ENCODE results near the gene TPH1. TPM values are rescaled to one million over a fixed set of nuclear protein-coding genes. Genes with fewer than 3 reads are reported as not detected.

TPH1 gene
- total and polyA plus RNA-seq, 2 of the 8 experiments (the other 6 are each of a cell fraction or from before 2014, with no cell fraction given) = 0.09 to 0.22 TPM

DNA sequence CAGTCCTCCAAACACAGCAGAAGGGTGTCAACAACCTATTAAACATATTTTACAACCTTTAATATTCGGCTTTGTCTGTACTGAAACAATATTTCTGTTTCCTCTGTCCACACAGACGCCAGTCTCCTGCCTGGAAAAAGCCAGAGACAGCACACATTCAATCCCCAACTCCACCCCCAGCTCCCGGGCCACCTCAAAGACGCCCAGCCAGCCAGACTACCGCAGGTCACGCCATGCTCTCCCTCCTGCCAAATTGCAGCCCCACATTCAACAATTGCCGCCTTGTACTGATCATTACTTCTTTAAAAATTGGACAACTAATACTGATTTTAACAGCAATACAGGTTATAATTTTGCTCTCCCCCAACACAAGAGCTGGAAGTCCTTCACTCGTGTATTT is 34.4 kb downstream of the TPH1 start:
- H2BK5ac ChIP-seq (ENCODE audit: low read depth, low read length) = no peak overlapping the region
- H2BK12ac ChIP-seq (ENCODE audit: low read depth, low read length) = no peak overlapping the region
- WGBS, 2 experiments (ENCODE audit: extremely low coverage in 1 of 2, insufficient coverage in 1 of 2, insufficient read length in 1 of 2, insufficient replicate concordance in 2 of 2, low coverage in 1 of 2, low lambda C conversion rate in 2 of 2, missing lambda C conversion rate in 1 of 2) = 75% methylated on average over 8 of the region's 8 CpGs; no CpG with 5 or more reads in 1 of the 2 experiments
- peak overlapping the region; percentile 85 to 91 for H3K4me2 ChIP-seq (ENCODE audit: insufficient read depth in 1 of 2, low read depth in 2 of 2, low read length in 2 of 2)
- peaks cover 0 to 12% (median 7%) of the 10 kb centered on the region in 4 experiments; a peak in 5 of 7 replicates for H3K27me3 ChIP-seq (replicated peaks in 1 of 4; ENCODE audit: control insufficient read depth in 3 of 4, extremely low read depth in 1 of 4, insufficient read depth in 3 of 4, low read length in 3 of 4)
- H3K9me3 ChIP-seq (ENCODE audit: insufficient read depth in 2 of 2, low read depth in 1 of 2, low read length in 1 of 2) = no peaks in the 10 kb centered on the region
- CTCF ChIA-PET (ENCODE audit: partially characterized antibody) = interaction anchor here (0.6 to 0.7 kb wide), 2 partner anchors 15 to 278 kb away, joined by 3 to 4 read pairs; no protein-coding TSS in a partner anchor
- POLR2A ChIA-PET (ENCODE audit: partially characterized antibody) = no interaction called here
- peaks cover 2% of the 10 kb centered on the region in 2 experiments for H4K20me1 ChIP-seq (replicated peaks in 1 of 2; ENCODE audit: control insufficient read depth in 1 of 2, insufficient read depth in 2 of 2, low read length in 2 of 2)
- H2BK15ac ChIP-seq (ENCODE audit: low read length) = no peak overlapping the region
- H3K18ac ChIP-seq (ENCODE audit: extremely low read depth, low read length) = no peak overlapping the region
- no peak overlapping the region for H3K14ac ChIP-seq (ENCODE audit: insufficient read length)
- 0 out of 8 replicates have a peak, but pooled peaks cover 0 to under 1% (median 0%) of the 10 kb centered on the region in 4 experiments for H3K36me3 ChIP-seq (ENCODE audit: control insufficient read depth in 2 of 4, insufficient read depth in 4 of 4, low read length in 3 of 4)
- 0 out of 4 replicates have a peak, but pooled peaks cover 0 to 6% of the 10 kb centered on the region in 2 experiments for H3K79me2 ChIP-seq (ENCODE audit: control insufficient read depth in 1 of 2, insufficient read depth in 2 of 2, low read length in 2 of 2)
- no peak overlapping the region for H3K23ac ChIP-seq (ENCODE audit: insufficient read length)
- H3K23me2 ChIP-seq (ENCODE audit: low read depth, low read length) = peaks cover 13% of the 10 kb centered on the region
- no peaks in the 10 kb centered on the region for H3K79me1 ChIP-seq (ENCODE audit: low read depth, low read length)
- H4K5ac ChIP-seq (ENCODE audit: insufficient read length, low read depth, low read length) = no peak overlapping the region
- H3K27ac ChIP-seq (ENCODE audit: low read depth, low read length) = no peak overlapping the region
- H2AK5ac ChIP-seq (ENCODE audit: low read depth, low read length) = no peak overlapping the region
- 0 out of 2 replicates have a peak overlapping the region, but pooled peaks have one; percentile 18 for H4K8ac ChIP-seq (ENCODE audit: extremely low read depth, insufficient read depth, low read length)
- DNase-seq (ENCODE audit: low read depth in 1 of 2, low spot score in 2 of 2) = no peak
- no peak overlapping the region for H3K56ac ChIP-seq (replicated peaks; ENCODE audit: insufficient read length, low read depth, low read length)
- peak overlapping the region in 2 of 4 experiments; percentile 47 to 56; a peak in 1 of 7 replicates for H3K9ac ChIP-seq (replicated peaks in 1 of 4; ENCODE audit: extremely low read depth in 1 of 4, low read depth in 3 of 4, low read length in 3 of 4)
- H3K4me3 ChIP-seq (ENCODE audit: extremely low read depth in 1 of 4, insufficient read depth in 2 of 4, low read depth in 3 of 4, low read length in 4 of 4) = peak overlapping the region; percentile 85 to 97 (median 92); a peak in 7 of 8 replicates
- H3K4me1 ChIP-seq (replicated peaks in 1 of 4; ENCODE audit: control insufficient read depth in 3 of 4, insufficient read depth in 4 of 4, low read length in 3 of 4) = peaks cover 0 to 8% (median 2%) of the 10 kb centered on the region in 4 experiments; a peak in 3 of 7 replicates
- no peak for FAIRE-seq
- no peak overlapping the region for H2BK120ac ChIP-seq (replicated peaks; ENCODE audit: low read depth, low read length)
- H3K4ac ChIP-seq (replicated peaks; ENCODE audit: insufficient read length, low read depth, low read length) = no peak overlapping the region
- H2AFZ ChIP-seq (ENCODE audit: low read length) = no peak overlapping the region
- H2BK20ac ChIP-seq (ENCODE audit: low read length) = no peak overlapping the region
- no peak overlapping the region for H4K91ac ChIP-seq (replicated peaks; ENCODE audit: insufficient read length, low read length)
- TF ChIP-seq RBBP5 (IDR thresholded peaks at IDR 0.05; ENCODE audit: borderline replicate concordance, low read depth, low read length) = no peak
- no peak for TF ChIP-seq GABPA (IDR thresholded peaks at IDR 0.05; ENCODE audit: borderline replicate concordance, insufficient read depth, low read length)
- TF ChIP-seq GTF2F1 (IDR thresholded peaks at IDR 0.05; ENCODE audit: borderline replicate concordance, low read depth, low read length) = no peak
- TF ChIP-seq EP300 (IDR thresholded peaks at IDR 0.05; ENCODE audit: borderline replicate concordance in 1 of 2, low read depth in 2 of 2, low read length in 2 of 2) = no peak
- TF ChIP-seq, protein P1, sequence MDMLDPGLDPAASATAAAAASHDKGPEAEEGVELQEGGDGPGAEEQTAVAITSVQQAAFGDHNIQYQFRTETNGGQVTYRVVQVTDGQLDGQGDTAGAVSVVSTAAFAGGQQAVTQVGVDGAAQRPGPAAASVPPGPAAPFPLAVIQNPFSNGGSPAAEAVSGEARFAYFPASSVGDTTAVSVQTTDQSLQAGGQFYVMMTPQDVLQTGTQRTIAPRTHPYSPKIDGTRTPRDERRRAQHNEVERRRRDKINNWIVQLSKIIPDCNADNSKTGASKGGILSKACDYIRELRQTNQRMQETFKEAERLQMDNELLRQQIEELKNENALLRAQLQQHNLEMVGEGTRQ (IDR thresholded peaks at IDR 0.05; ENCODE audit: low read length) = no peak
- TF ChIP-seq YY1 (IDR thresholded peaks at IDR 0.05; ENCODE audit: low read depth, low read length) = no peak
- no peak for TF ChIP-seq CBX8 (IDR thresholded peaks at IDR 0.05; ENCODE audit: borderline replicate concordance, low read depth, low read length)
- TF ChIP-seq SP4 (IDR thresholded peaks at IDR 0.05; ENCODE audit: low read length) = no peak
- no peak for TF ChIP-seq JUN (IDR thresholded peaks at IDR 0.05; ENCODE audit: low read depth, low read length)
- no peak for TF ChIP-seq CHD1 (IDR thresholded peaks at IDR 0.05; ENCODE audit: low read depth, low read length)
